ENCODE data around the gene ATG4D.

ATG4D gene

GRCh38 chr19:10503002-10503789 is 40.5 kb upstream of the ATG4D start, which contains the start of gene KEAP1:
KEAP1 (minus strand) TSS chr19:10503356; CDS start chr19:10500033, 3,323 bp downstream.
- H3K4me3 ChIP-seq (ENCODE audit: low read depth, low read length) = peak within 1 kb of the TSS; percentile 84
- TF ChIP-seq CTCF (IDR thresholded peaks at IDR 0.05; ENCODE audit: borderline replicate concordance, insufficient read depth, low read depth, low read length) = no peak

GRCh38 chr19:10505583-10506229 is 38.0 kb upstream of the ATG4D start:
- peak; percentile 82 for TF ChIP-seq CTCF (IDR thresholded peaks at IDR 0.05; ENCODE audit: borderline replicate concordance, insufficient read depth, low read depth, low read length)
- no peak overlapping the region for H3K4me3 ChIP-seq (ENCODE audit: low read depth, low read length)

- TF ChIP-seq CTCF (IDR thresholded peaks at IDR 0.05; ENCODE audit: borderline replicate concordance, insufficient read depth, low read depth, low read length) = no peak
- no peak overlapping the region for H3K4me3 ChIP-seq (ENCODE audit: low read depth, low read length)
These were observed 35.7 kb upstream of the ATG4D start for GRCh38 chr19:10508036-10508435.

GRCh38 chr19:10508707-10509106 is 35.0 kb upstream of the ATG4D start:
- no peak for TF ChIP-seq CTCF (IDR thresholded peaks at IDR 0.05; ENCODE audit: borderline replicate concordance, insufficient read depth, low read depth, low read length)
- no peak overlapping the region for H3K4me3 ChIP-seq (ENCODE audit: low read depth, low read length)

DNA sequence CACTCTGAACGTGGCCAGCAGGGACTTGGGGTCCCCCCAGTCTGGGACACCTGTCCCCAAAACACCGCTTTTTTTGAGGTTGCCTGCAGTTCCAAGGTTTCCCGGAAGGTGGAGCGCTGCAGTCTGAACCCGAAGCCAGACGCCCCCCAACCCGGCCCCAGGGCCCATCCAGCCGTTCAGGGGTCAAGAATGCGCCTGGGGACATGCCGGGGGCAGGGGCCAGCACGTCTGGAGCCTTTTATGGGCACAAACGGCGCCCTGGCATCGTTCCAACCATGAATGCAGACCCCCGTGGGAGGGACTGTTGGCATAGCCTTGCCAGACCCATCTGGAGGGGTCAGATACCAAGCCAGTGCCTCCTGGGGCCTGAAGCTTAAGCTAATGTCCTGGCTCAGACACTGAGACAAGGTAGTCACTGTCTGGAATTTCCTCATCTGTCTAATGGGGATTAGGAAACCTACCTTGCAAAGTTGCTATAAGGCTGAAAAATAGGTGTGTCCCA is 33.4 kb upstream of the ATG4D start:
- peak; percentile 86 for TF ChIP-seq CTCF (IDR thresholded peaks at IDR 0.05; ENCODE audit: borderline replicate concordance, insufficient read depth, low read depth, low read length)
- H3K4me3 ChIP-seq (ENCODE audit: low read depth, low read length) = no peak overlapping the region

- no peak for TF ChIP-seq CTCF (IDR thresholded peaks at IDR 0.05; ENCODE audit: borderline replicate concordance, insufficient read depth, low read depth, low read length)
These were observed 30.5 kb upstream of the ATG4D start for GRCh38 chr19:10513223-10513622.

More at GRCh38 chr19:10513223-10513622, 30.5 kb upstream of the ATG4D start:
- H3K4me3 ChIP-seq (ENCODE audit: low read depth, low read length) = no peak overlapping the region

All from GM12875 (cell line).